Activated T-cell treated with anti-CD3 and anti-CD28 coated beads, Interleukin-2, amount 50 U/mL, for 48 hours (primary cell): Measurements from ENCODE around the gene KLHL26.
"Not testable (repeated sequence)": the region's sequence is repeated elsewhere in the genome, so short reads cannot be mapped to it uniquely, and the experiment has no call there.

Source experiments
- DNase-seq, 2 experiments: peaks; one replicate each; pipeline ENCODE4 v3.0.0-alpha.2; 2020

The KLHL26 gene, protein sequence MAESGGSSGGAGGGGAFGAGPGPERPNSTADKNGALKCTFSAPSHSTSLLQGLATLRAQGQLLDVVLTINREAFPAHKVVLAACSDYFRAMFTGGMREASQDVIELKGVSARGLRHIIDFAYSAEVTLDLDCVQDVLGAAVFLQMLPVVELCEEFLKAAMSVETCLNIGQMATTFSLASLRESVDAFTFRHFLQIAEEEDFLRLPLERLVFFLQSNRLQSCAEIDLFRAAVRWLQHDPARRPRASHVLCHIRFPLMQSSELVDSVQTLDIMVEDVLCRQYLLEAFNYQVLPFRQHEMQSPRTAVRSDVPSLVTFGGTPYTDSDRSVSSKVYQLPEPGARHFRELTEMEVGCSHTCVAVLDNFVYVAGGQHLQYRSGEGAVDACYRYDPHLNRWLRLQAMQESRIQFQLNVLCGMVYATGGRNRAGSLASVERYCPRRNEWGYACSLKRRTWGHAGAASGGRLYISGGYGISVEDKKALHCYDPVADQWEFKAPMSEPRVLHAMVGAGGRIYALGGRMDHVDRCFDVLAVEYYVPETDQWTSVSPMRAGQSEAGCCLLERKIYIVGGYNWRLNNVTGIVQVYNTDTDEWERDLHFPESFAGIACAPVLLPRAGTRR

GRCh38 chr19:18636969-18637629 is at the start of gene KLHL26:
KLHL26 (plus strand) TSS chr19:18637028; CDS start chr19:18637055, 27 bp downstream.
- DNase-seq = no peak

- no peak for DNase-seq
Measured at GRCh38 chr19:18587561-18587960, 49.3 kb upstream of the KLHL26 start.

DNA sequence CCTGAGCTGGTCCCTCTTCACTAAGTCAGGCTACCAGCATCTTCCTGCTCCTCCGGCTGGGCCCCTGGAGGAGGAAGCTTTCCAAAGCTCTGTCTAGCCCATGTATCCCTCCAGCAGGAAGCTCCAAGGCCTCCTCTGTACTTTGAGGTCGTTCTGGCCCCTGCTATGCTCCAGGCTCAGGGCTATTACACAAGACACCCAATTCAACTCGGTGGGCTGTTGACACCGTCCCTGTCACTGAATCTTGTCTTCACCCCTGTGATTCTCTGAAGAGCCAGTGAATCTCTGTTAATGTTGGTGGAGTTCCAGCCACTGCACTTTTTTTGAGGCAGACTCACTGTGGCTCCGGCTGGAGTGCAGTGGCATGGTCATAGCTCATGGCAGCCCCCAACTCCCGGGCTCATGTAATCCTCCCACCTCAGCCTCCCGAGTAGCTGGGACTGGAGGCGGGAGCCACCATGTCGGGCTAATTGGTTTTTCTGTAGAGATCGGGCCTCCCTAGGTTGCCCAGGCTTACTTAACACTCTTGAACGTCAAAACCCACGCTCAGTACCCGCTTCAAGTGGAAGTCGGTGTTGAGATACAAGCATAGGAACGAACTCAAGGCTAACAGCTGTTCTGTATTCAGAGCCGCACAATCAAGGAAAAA is 48.7 kb upstream of the KLHL26 start:
- no peak for DNase-seq

DNA sequence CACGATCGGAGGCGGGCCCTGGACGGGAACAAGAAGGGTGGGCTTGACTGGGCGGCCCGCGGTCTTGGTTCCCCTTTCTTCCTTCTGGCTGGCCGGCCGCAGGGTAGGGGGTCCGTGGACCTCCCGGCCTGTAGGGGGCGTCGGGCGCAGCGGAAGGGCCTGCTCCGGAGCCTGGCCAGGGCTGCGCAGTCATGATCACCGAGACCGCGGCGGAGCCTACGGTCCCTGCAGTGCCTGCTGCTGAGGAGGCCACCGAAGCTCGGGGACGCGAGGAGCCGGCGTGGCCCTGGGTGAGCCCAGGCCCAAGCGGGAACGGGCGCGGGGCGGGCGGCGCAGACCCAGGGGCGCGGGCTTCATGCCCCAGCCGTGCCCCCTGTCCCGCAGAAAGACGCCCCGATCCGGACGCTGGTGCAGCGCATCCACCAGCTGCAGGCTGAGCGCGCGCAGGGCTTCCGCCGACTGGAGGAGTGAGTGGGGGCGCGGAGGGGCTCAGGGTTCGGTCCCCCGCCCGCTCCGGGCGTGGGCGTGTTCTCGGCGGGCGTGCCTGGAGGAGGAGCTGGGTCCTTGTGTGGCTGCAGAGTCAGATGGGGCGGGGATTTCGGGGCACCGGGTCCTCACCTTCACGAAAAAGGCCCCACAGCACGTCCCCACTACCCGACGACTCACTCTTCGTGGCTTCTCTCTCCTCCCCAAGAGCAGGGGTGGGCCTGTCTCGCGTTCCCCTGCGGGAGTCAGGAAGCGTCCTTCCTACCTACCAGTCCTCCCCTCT is 48.0 kb upstream of the KLHL26 start, which contains the start of gene REX1BD:
Gene REX1BD, plus strand, starts transcription at position 188 of the 769 bp plus-strand sequence. Its CDS starts 4 bp downstream, at position 192.
- DNase-seq = peak; percentile 88 to 91

GRCh38 chr19:18589380-18590272 is 47.2 kb upstream of the KLHL26 start:
- DNase-seq = no peak

GRCh38 chr19:18590273-18591272 is 46.3 kb upstream of the KLHL26 start:
- no peak for DNase-seq

- no peak for DNase-seq
Measured at GRCh38 chr19:18591735-18592385, 45.0 kb upstream of the KLHL26 start.

- DNase-seq = not testable (repeated sequence)
Measured at GRCh38 chr19:18592732-18593131, 44.1 kb upstream of the KLHL26 start.

GRCh38 chr19:18593367-18594095 is 43.3 kb upstream of the KLHL26 start:
- DNase-seq = no peak

GRCh38 chr19:18594096-18594823 is 42.6 kb upstream of the KLHL26 start:
- DNase-seq = peak; percentile 84 to 87

GRCh38 chr19:18594824-18595373 is 41.9 kb upstream of the KLHL26 start:
- DNase-seq = no peak

DNA sequence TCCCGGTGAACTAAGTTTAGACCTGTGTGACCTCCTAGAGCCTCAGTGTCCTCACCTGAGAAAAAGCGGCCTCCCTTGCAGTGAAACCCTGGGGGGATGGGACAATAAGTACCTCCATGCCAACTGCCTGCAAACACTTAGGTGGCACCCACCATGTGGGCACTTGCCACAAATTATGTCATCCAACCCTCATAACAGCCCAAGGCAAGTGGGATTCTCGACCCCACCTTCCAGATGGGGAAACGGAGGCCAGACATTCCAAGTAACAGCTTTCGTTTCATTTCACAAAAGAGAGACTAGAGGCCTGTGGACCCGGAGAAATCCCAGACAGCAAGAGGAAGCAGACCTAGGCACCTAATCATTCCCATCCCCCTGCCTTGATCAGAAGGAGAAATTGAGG is 41.4 kb upstream of the KLHL26 start:
- DNase-seq = no peak

GRCh38 chr19:18596752-18597157 is 40.1 kb upstream of the KLHL26 start:
- no peak for DNase-seq

GRCh38 chr19:18597809-18598660 is 38.8 kb upstream of the KLHL26 start:
- DNase-seq = no peak

- DNase-seq = no peak
Measured at GRCh38 chr19:18599485-18599884, 37.3 kb upstream of the KLHL26 start.

- DNase-seq = not testable (repeated sequence)
Measured at GRCh38 chr19:18600692-18601397, 36.0 kb upstream of the KLHL26 start.
